ENCODE measurements around the gene ALCAM. TPM values are rescaled to one million over a fixed set of nuclear protein-coding genes. Genes with fewer than 3 reads are reported as not detected.

ALCAM gene
- polyA plus RNA-seq, 1 donor from 2014 or later, result 94.7 TPM

GRCh38 chr3:105542282-105543019 is 175.7 kb downstream of the ALCAM start:
- Histone ChIP-seq H2AFZ (ENCODE audit: low read depth, low read length) (no peak overlapping the region), H3K27ac (ENCODE audit: low read length) (no peak overlapping the region), H3K4me2 (ENCODE audit: low read length) (no peak overlapping the region), H3K9ac (ENCODE audit: low read length) (no peak overlapping the region), H3K79me2 (replicated peaks; ENCODE audit: insufficient read depth, low read length) (no peaks in the 10 kb centered on the region), H3K36me3 (ENCODE audit: insufficient read depth, low read length) (peaks cover 11% of the 10 kb centered on the region), H3F3A (ENCODE audit: insufficient read depth, low read length, poor library complexity, severe bottlenecking) (no peaks in the 10 kb centered on the region), H3K4me3 (ENCODE audit: low read length) (no peak overlapping the region), H3K27me3 (ENCODE audit: insufficient read depth, low read depth, low read length) (no peaks in the 10 kb centered on the region), H3K9me3 (ENCODE audit: low read length) (no peaks in the 10 kb centered on the region), H3K9me2 (ENCODE audit: insufficient read depth, low read length) (no peaks in the 10 kb centered on the region), H4K20me1 (ENCODE audit: insufficient read depth) (no peaks in the 10 kb centered on the region)
- no peak for TF ChIP-seq CTCF (IDR thresholded peaks at IDR 0.05; ENCODE audit: poor library complexity, severe bottlenecking)
- TF ChIP-seq RAD21 (conservative IDR thresholded peaks at IDR 0.05), result no peak
- TF ChIP-seq MXI1 (conservative IDR thresholded peaks at IDR 0.05; ENCODE audit: poor library complexity, severe bottlenecking), result no peak
- no peak for TF ChIP-seq POLR2AphosphoS5 (IDR thresholded peaks at IDR 0.05)
- no peak for TF ChIP-seq EZH2 (IDR thresholded peaks at IDR 0.05; ENCODE audit: borderline replicate concordance, insufficient read depth, low read length, poor library complexity, severe bottlenecking)
- no peak for TF ChIP-seq TAF1 (IDR thresholded peaks at IDR 0.05; ENCODE audit: low read depth)
- TF ChIP-seq REST (IDR thresholded peaks at IDR 0.05; ENCODE audit: borderline replicate concordance), result no peak
- TF ChIP-seq SMC3 (conservative IDR thresholded peaks at IDR 0.05; ENCODE audit: poor library complexity), result no peak
- TF ChIP-seq EP300 (conservative IDR thresholded peaks at IDR 0.05; ENCODE audit: poor library complexity, severe bottlenecking), result no peak

GRCh38 chr3:105545051-105545450 is 178.3 kb downstream of the ALCAM start:
- Histone ChIP-seq H2AFZ (ENCODE audit: low read depth, low read length) (no peak overlapping the region), H3F3A (ENCODE audit: insufficient read depth, low read length, poor library complexity, severe bottlenecking) (no peaks in the 10 kb centered on the region), H3K9ac (ENCODE audit: low read length) (no peak overlapping the region), H3K9me2 (ENCODE audit: insufficient read depth, low read length) (no peaks in the 10 kb centered on the region), H3K79me2 (replicated peaks; ENCODE audit: insufficient read depth, low read length) (no peaks in the 10 kb centered on the region), H3K36me3 (ENCODE audit: insufficient read depth, low read length) (peaks cover 11% of the 10 kb centered on the region), H4K20me1 (ENCODE audit: insufficient read depth) (no peaks in the 10 kb centered on the region), H3K27me3 (ENCODE audit: insufficient read depth, low read depth, low read length) (no peaks in the 10 kb centered on the region), H3K27ac (ENCODE audit: low read length) (no peak overlapping the region), H3K4me3 (ENCODE audit: low read length) (no peak overlapping the region), H3K4me2 (ENCODE audit: low read length) (no peak overlapping the region), H3K9me3 (ENCODE audit: low read length) (no peaks in the 10 kb centered on the region)
- TF ChIP-seq REST (IDR thresholded peaks at IDR 0.05; ENCODE audit: borderline replicate concordance), result no peak
- no peak for TF ChIP-seq CTCF (IDR thresholded peaks at IDR 0.05; ENCODE audit: poor library complexity, severe bottlenecking)

All from neural cell (in vitro differentiated cells).